DOHH2 (cell line): ENCODE measurements around the gene ATP5F1A.
A peak's percentile ranks its signal among the peaks of the same experiment; 100 is the strongest.

Experiments
- H3F3A ChIP-seq: fragments of 200-600 bp; sonication (generic), shearing (Covaris generic); 2 replicates; pipeline ENCODE4 v1.6.0; 2016; ENCODE audit warnings: antibody characterized with exemption, mild to moderate bottlenecking; ENCODE audit not compliant: control insufficient read depth, insufficient read depth
- H3K27ac ChIP-seq: fragments of 200-600 bp; sonication (generic); 2 replicates; pipeline ENCODE4 v1.5.1; 2014; ENCODE audit warnings: low read depth, mild to moderate bottlenecking, low read length, moderate library complexity
- H3K27me3 ChIP-seq: fragments of 200-600 bp; sonication (generic); 2 replicates; pipeline ENCODE4 v1.6.1; 2014; ENCODE audit warnings: mild to moderate bottlenecking, low read length, mixed read lengths; ENCODE audit not compliant: control insufficient read depth
- H3K36me3 ChIP-seq: fragments of 200-600 bp; sonication (generic); 2 replicates; pipeline ENCODE4 v1.6.1; 2014; ENCODE audit warnings: mild to moderate bottlenecking, low read length, moderate library complexity, mixed read lengths; ENCODE audit not compliant: control insufficient read depth
- H3K4me1 ChIP-seq: fragments of 200-600 bp; sonication (generic); 2 replicates; pipeline ENCODE4 v1.6.1; 2014; ENCODE audit warnings: mild to moderate bottlenecking, low read length, mixed read lengths; ENCODE audit not compliant: control insufficient read depth
- H3K4me2 ChIP-seq: fragments of 200-600 bp; sonication (generic); 2 replicates; pipeline ENCODE4 v1.6.0; 2014; ENCODE audit warnings: mild to moderate bottlenecking, low read length, moderate library complexity
- H3K4me3 ChIP-seq: fragments of 200-600 bp; sonication (generic); 2 replicates; pipeline ENCODE4 v1.5.1; 2014; ENCODE audit warnings: mild to moderate bottlenecking, low read length, mixed read lengths
- H3K79me2 ChIP-seq: fragments of 200-600 bp; sonication (generic); 2 replicates; pipeline ENCODE4 v1.6.1; 2014; ENCODE audit warnings: mild to moderate bottlenecking, low read length, mixed read lengths; ENCODE audit not compliant: control insufficient read depth
- H3K9me2 ChIP-seq: fragments of 200-600 bp; sonication (generic); replicated peaks from 2 replicates; pipeline ENCODE4 v1.6.1; 2014; ENCODE audit warnings: mild to moderate bottlenecking, low read length, mixed read lengths; ENCODE audit not compliant: control insufficient read depth
- H3K9me3 ChIP-seq: fragments of 200-600 bp; sonication (generic); 2 replicates; pipeline ENCODE4 v1.6.1; 2014; ENCODE audit warnings: antibody characterized with exemption, low read length, mixed read lengths; ENCODE audit not compliant: control insufficient read depth, insufficient read depth
- H4K20me1 ChIP-seq: fragments of 200-600 bp; sonication (generic); 2 replicates; pipeline ENCODE4 v1.6.0; 2014; ENCODE audit warnings: low read depth, mild to moderate bottlenecking, antibody characterized with exemption, low read length, moderate library complexity; ENCODE audit not compliant: control insufficient read depth, insufficient read depth
- CTCF ChIP-seq: fragments of 200-600 bp; sonication (generic); IDR thresholded peaks from one replicate; pipeline ENCODE4 v1.5.1; 2014; ENCODE audit warnings: antibody characterized with exemption, mild to moderate bottlenecking, low read depth, low read length; ENCODE audit not compliant: poor library complexity, severe bottlenecking
- EZH2phosphoT487 ChIP-seq: fragments of 200-600 bp; sonication (generic); IDR thresholded peaks from 2 replicates; pipeline ENCODE4 v1.6.1; 2017; ENCODE audit warnings: borderline replicate concordance, mild to moderate bottlenecking, antibody characterized with exemption, low read length, moderate library complexity, mixed read lengths

Gene ATP5F1A

GRCh38 chr18:46071653-46072375 lies 26.3 kb downstream of the ATP5F1A start, which contains the start of gene PSTPIP2:
Gene PSTPIP2 (minus strand): TSS chr18:46072260. CDS start chr18:46072188, 72 bp downstream.
- Histone ChIP-seq H3K36me3 (peaks cover 2% of the 10 kb centered on the region; the same call in 1 of the 2 replicates), H3K4me2 (peak within 1 kb of the TSS; percentile 37), H3K79me2 (no peaks in the 10 kb centered on the region), H3K27me3 (peaks cover 19% of the 10 kb centered on the region), H3K4me1 (peaks cover 23% of the 10 kb centered on the region), H3K9me2 (no peaks in the 10 kb centered on the region), H3K9me3 (no peaks in the 10 kb centered on the region), H3F3A (peaks cover 11% of the 10 kb centered on the region), H3K4me3 (peak within 1 kb of the TSS; percentile 45), H4K20me1 (no peaks in the 10 kb centered on the region), H3K27ac (no peak within 1 kb of the TSS)
- TF ChIP-seq EZH2phosphoT487 (no peak), CTCF (no peak)

- Histone ChIP-seq H3F3A (peaks cover 9% of the 10 kb centered on the region), H3K27ac (no peak overlapping the region), H3K4me1 (peaks cover 23% of the 10 kb centered on the region), H3K9me3 (no peaks in the 10 kb centered on the region), H3K4me3 (no peak overlapping the region), H4K20me1 (no peaks in the 10 kb centered on the region), H3K27me3 (peaks cover 19% of the 10 kb centered on the region), H3K9me2 (no peaks in the 10 kb centered on the region), H3K79me2 (no peaks in the 10 kb centered on the region), H3K4me2 (peak overlapping the region; percentile 37), H3K36me3 (no peaks in the 10 kb centered on the region)
- TF ChIP-seq CTCF: no peak
These were observed 27.1 kb downstream of the ATP5F1A start for GRCh38 chr18:46070815-46071652.

GRCh38 chr18:46070232-46070631 lies 27.9 kb downstream of the ATP5F1A start:
- Histone ChIP-seq H4K20me1 (no peaks in the 10 kb centered on the region), H3K27ac (no peak overlapping the region)
- TF ChIP-seq EZH2phosphoT487: no peak
- no peak for TF ChIP-seq CTCF

More at GRCh38 chr18:46070232-46070631, 27.9 kb downstream of the ATP5F1A start:
- H3K9me2 ChIP-seq: no peaks in the 10 kb centered on the region
- H3K4me2 ChIP-seq: no peak overlapping the region
- H3K36me3 ChIP-seq: no peaks in the 10 kb centered on the region
- H3K27me3 ChIP-seq: peaks cover 19% of the 10 kb centered on the region
- H3K4me3 ChIP-seq: no peak overlapping the region
- H3F3A ChIP-seq: peaks cover 7% of the 10 kb centered on the region
- H3K79me2 ChIP-seq: no peaks in the 10 kb centered on the region
- H3K4me1 ChIP-seq: peaks cover 23% of the 10 kb centered on the region
- no peaks in the 10 kb centered on the region for H3K9me3 ChIP-seq
